Activated naive CD8-positive, alpha-beta T cell treated with anti-CD3 and anti-CD28 coated beads for 36 hours (primary cell): ENCODE results near the gene UCP3. TPM values are rescaled to one million over a fixed set of nuclear protein-coding genes. Genes with fewer than 3 reads are reported as not detected.

Source experiments
- DNase-seq: peaks from one replicate; pipeline ENCODE4 v3.0.0; 2021
- H3K27ac Mint-ChIP-seq: one replicate; pipeline ENCODE4 v1.8.0; 2022; ENCODE audit warnings: mild to moderate bottlenecking, moderate library complexity, mixed read lengths
- H3K27me3 Mint-ChIP-seq: one replicate; pipeline ENCODE4 v1.8.0; 2022; ENCODE audit warnings: mild to moderate bottlenecking, mixed read lengths
- H3K36me3 Mint-ChIP-seq: one replicate; pipeline ENCODE4 v1.8.0; 2021; ENCODE audit warnings: mild to moderate bottlenecking, mixed read lengths
- H3K4me1 Mint-ChIP-seq: one replicate; pipeline ENCODE4 v1.8.0; 2021; ENCODE audit warnings: mixed read lengths
- H3K4me3 Mint-ChIP-seq: one replicate; pipeline ENCODE4 v1.8.0; 2022; ENCODE audit warnings: mild to moderate bottlenecking, moderate library complexity, mixed read lengths
- H3K9me3 Mint-ChIP-seq: one replicate; pipeline ENCODE4 v1.8.0; 2022; ENCODE audit warnings: mixed read lengths
- total RNA-seq, 2 experiments: library from RNA; stranded (reverse); gene quantifications; one replicate each; pipeline ENCODE4 v1.2.3, GENCODE V29; 2021

The UCP3 gene
- total RNA-seq, 2 experiments from 2014 or later: 0.89 to 1.1 TPM

DNA sequence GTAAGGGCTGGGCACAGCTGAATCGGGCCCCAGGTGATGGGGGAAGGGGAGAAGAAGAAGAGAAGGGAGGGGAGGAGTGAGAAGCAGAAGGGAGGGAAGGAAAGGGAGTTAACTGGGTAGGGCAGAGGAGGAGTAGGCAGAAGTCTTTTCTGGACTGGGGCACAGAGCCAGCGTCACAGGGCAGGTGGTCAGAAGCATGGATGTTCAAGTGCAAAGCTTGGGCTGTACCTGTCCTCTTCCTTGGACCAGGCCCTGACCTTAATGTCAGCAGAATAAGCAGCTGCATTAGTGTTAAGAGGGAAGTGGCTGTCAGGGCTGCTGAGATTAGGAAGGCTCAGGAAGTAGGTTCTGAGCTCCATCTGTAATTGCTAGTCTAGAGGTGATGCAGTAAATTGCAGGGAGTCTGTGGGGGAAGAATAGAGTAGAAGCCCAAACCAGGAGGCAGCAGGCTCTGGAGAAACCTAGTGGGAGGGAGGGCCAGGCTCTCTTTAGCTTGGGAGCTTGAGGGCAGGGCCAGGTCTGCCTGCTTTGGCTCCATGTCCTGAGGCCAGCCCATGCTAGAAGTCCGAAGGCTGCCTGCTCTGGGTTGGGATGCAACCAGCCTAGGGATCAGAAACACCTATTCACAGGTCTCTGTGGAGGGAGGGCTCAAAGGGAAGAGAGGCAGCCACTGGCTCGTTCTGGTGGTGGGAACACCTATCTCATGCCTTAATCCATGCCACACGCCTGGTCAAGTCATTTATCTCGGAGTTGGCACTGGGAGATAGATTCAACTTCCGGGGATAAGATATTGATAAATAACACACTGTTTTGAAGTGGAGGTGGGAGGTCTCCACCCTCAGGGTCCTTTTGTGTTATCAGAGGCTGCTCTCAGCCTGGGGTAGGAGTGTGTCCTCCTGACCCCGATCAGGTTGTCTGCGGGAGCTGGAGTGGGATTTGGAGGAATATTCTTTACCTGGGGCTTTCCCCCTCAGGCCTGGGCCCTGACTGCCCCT, 1.7 kb upstream of the UCP3 start:
- H3K4me3 Mint-ChIP-seq: peak overlapping the region; percentile 9
- peaks cover 78% of the 10 kb centered on the region for H3K4me1 Mint-ChIP-seq
- no peaks in the 10 kb centered on the region for H3K9me3 Mint-ChIP-seq
- no peaks in the 10 kb centered on the region for H3K27me3 Mint-ChIP-seq
- DNase-seq: no peak
- H3K27ac Mint-ChIP-seq: peak overlapping the region; percentile 91
- peaks cover 38% of the 10 kb centered on the region for H3K36me3 Mint-ChIP-seq

DNA sequence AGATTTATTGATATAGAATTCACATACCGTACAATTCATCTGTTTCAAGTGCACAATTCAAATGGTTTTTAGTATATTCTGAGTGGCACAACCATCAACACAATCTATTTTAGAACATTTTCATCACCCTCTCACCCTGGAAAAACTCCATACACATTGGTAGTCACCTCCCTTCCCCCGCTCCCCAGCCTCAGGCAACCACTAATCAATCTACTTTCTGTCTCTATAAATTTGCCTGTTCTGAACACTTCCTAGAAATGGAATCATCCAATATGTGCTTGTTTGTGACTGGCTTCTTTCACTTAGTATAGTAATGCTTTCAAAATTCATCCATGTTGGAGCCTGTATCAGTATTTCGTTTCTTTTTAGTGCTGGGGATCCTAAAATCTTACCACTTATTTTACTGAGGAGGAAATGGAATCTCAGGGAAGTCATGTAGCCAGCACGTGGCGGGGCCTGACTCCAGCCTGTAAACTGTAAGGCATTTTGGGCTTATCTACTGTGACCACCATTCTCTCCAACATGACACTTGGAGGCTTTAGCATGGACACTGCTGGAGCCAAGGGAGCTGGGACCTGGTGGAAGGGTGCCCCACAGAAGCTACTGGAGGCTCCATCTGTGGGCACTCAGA, 905 bp upstream of the UCP3 start:
- H3K4me3 Mint-ChIP-seq: no peak overlapping the region
- H3K4me1 Mint-ChIP-seq: peaks cover 79% of the 10 kb centered on the region
- H3K27ac Mint-ChIP-seq: peak overlapping the region; percentile 91
- no peak for DNase-seq
- no peaks in the 10 kb centered on the region for H3K27me3 Mint-ChIP-seq
- no peaks in the 10 kb centered on the region for H3K9me3 Mint-ChIP-seq
- peaks cover 37% of the 10 kb centered on the region for H3K36me3 Mint-ChIP-seq

DNA sequence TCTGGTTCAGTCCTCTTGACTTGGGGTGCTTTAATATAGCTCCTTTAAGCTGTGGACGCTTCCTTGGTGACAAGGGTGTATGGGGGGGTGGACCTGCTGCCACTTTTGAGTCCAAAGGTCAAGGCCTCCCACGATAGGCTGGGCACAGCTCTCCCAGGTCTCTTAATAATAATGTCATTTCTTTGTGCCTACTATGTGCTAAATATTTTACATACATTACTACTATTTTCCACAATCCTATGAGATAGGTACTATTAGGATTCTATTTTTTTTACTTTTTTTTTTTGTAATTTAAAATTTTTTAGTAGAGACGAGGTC, 304 bp upstream of the UCP3 start:
- H3K27ac Mint-ChIP-seq: peak overlapping the region; percentile 85

DNA sequence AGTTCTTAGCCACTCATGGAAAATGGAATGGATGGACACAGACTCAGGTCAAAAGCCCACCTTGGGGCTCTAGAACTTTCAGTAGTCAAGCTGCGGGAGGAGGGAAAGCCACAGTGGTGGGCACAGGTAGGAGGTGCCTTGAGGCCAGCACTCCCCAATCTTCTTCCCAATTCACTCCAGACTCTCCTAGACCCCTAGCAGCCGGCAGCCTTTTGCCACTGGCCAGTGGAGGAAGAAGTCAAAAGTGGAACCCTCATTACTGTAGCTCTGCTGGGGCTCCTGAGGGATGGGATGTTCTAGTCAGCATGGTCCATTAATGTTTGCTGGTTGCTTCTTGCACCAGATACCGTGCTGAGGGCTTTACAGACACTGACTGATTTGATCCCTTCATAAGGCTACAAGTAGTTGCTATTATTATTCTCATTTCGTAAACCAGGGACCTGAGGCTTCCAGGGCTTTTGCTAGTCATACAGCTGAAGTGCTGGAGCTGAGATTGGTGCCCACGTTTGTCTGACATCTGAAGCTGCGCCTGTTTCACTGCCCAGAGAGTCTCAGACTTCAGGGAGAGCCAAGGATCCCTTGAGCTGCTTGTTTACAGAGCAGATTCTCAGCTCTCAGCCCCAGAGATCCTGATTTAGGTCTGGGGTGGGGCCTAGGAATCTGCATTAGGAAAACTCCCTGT, 1.1 kb downstream of the UCP3 start:
- Mint-ChIP-seq H3K27ac (peak overlapping the region; percentile 30), H3K4me3 (no peak overlapping the region), H3K27me3 (no peaks in the 10 kb centered on the region), H3K4me1 (peaks cover 76% of the 10 kb centered on the region), H3K36me3 (peaks cover 31% of the 10 kb centered on the region), H3K9me3 (no peaks in the 10 kb centered on the region)
- DNase-seq: no peak

More for the DNA sequence above, 304 bp upstream of the UCP3 start:
- DNase-seq: no peak
- Mint-ChIP-seq H3K4me1 (peaks cover 79% of the 10 kb centered on the region), H3K9me3 (no peaks in the 10 kb centered on the region), H3K36me3 (peaks cover 34% of the 10 kb centered on the region), H3K4me3 (no peak overlapping the region), H3K27me3 (no peaks in the 10 kb centered on the region)

DNA sequence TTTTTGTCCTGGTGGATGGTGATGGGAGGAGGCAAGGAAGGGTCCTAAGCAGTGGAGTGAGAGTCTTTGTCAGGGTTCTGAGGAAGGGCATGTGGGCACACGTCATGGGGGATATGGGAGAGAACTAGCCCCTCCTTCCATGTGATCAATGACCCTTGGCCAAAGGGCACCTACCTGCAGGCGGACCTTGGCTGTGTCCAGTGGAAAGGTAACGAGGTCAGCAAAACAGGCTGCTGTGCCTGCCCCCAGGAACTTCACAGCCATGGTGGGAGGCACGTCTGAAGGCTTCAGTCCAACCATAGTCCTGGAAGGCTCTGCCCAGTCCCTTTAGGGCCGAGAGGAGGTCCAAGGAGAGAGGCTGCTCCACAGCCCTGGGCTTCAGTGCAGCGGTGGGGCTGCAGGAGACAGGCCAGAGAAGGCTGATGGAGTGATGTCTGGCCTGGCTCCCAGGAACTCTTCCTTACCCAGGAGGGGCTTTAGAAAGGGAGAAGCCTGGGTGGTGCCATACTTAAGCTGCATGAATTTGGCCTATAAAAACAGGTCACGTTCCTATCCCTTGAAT, 2.1 kb downstream of the UCP3 start:
- Mint-ChIP-seq H3K9me3 (no peaks in the 10 kb centered on the region), H3K27ac (peak overlapping the region; percentile 64), H3K4me3 (no peak overlapping the region), H3K4me1 (peaks cover 68% of the 10 kb centered on the region), H3K27me3 (no peaks in the 10 kb centered on the region), H3K36me3 (peaks cover 30% of the 10 kb centered on the region)
- no peak for DNase-seq

DNA sequence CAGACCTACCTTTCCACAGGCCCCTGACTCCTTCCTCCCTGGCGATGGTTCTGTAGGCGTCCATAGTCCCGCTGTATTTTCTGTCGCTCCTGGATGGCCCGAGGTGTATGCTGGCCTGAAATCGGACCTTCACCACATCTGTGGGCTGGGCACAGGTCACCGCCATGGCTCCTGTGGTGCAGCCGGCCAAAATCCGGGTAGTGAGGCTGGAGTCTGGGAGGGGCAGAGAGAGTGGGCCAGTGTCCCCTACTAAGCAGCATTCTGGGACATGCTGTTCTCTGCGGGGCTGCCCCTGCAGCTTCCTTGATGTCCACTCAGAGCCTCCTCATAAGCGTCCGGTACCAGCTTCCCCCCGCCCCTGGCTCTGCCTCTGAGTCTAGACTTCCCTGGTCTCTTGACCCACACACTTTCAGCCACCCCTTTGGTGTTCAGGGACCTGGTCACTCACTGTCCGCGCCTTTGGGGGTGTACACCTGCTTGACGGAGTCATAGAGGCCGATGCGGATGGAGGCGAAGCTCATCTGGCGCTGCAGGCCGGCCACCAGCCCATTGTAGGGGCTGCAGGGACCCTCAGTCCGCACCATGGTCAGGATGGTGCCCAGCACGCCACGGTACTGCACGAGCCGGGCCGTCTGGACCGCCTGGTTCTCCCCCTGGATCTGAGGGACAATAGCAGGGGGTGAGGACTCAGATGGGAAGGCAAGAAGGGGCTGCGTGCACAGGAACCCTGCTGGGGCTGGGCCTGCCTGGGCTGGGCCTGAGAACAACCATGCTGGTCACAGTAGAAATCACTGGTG, 3.0 kb downstream of the UCP3 start:
- no peaks in the 10 kb centered on the region for H3K9me3 Mint-ChIP-seq
- H3K4me1 Mint-ChIP-seq: peaks cover 62% of the 10 kb centered on the region
- H3K4me3 Mint-ChIP-seq: no peak overlapping the region
- H3K27ac Mint-ChIP-seq: peak overlapping the region; percentile 94
- H3K27me3 Mint-ChIP-seq: no peaks in the 10 kb centered on the region
- H3K36me3 Mint-ChIP-seq: peaks cover 25% of the 10 kb centered on the region
- no peak for DNase-seq

DNA sequence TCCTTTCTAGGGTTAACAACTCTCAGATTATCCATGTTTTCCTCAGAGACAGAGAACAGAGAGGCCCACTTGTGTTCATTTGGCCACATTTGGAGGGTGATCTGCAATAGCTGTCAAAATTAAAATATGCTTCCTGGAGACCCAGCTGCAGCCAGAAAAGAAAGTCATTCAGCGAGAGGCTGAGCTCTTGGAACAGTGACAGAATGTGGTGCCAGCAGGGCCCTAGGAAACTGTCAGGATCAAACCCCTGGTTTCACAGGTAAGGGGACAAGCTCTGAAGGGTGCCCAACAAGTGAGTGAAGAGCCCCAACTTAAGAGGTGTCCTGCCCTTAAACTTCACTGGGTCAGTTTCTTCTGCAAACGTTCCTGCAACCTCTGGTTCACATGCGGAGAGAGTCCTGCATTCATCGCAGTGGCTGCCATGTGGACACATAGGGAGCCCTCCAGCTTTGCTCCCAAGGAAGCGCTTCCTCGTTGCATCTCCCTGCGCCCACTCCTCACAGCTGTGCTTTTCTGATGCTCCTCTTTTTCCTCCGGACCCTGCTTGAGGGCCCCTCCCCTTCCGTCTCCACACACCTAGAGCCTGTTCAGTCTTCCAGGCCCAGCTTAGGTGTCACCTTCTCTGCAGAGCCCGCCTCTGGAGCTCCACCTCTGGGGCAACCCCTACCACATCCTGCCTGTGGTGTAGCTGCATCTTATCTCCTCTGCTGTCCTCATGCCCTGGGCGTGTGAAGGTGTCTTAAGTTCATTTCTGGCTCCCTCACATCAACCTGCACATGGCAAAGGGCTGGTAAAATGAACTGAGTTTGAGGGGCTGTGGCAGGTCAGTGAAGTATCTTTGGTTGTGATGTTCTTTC, 3.9 kb downstream of the UCP3 start:
- Mint-ChIP-seq H3K27me3 (no peaks in the 10 kb centered on the region), H3K4me3 (peak overlapping the region; percentile 70), H3K27ac (peak overlapping the region; percentile 94), H3K4me1 (peaks cover 60% of the 10 kb centered on the region), H3K36me3 (peaks cover 22% of the 10 kb centered on the region), H3K9me3 (no peaks in the 10 kb centered on the region)
- peak; percentile 81 for DNase-seq

DNA sequence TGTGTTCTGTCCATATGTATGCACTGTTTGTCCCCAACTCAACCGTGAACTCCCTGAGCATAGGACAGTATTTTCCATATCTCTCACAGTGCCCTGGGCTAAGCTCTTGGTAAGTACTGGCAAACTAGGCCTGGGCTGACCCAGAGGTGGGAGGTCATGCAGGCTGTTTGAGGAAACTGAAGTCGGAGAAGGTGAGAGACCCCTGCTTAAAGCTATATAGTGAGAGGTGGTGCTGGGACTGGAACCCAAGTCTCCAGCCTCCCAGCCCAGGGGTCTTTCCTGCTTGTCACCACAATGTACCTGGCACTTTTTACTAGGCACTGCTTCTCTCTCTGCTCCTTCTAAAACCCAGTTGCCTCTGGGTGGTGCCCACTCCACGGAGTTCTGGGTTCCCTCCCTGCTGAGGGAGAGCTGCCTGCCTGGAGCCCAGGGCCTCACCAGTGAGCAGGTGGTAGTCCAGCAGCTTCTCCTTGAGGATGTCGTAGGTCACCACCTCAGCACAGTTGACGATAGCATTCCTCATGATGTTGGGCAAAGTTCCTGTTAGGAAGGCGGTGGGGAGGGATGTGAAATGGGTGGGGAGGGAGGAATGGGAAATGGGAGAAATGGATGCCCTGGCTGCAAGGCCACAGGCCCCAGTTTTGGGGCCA, 4.7 kb downstream of the UCP3 start:
- Mint-ChIP-seq H3K27me3 (no peaks in the 10 kb centered on the region), H3K27ac (no peak overlapping the region), H3K4me1 (peaks cover 62% of the 10 kb centered on the region), H3K9me3 (no peaks in the 10 kb centered on the region), H3K36me3 (peaks cover 21% of the 10 kb centered on the region), H3K4me3 (no peak overlapping the region)
- DNase-seq: no peak

DNA sequence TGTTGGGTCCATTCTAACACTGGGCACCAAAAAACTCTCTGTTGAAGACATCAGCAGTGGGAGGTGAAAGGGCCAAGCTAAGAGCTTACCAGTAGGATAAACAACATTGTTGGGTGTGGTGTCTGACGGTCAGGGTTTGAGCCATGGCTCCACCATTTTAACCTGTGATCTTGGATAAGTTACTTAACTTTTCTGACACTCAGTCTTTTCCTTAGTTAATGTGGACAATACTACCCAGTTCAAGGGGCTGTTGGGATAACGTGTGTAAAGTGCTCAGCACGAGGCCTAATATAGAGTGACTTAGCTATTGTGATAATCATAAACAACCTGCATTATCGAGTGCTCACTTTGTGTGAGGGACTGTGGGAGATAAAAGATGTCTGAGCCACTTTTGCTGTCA, 6.1 kb downstream of the UCP3 start:
- Mint-ChIP-seq H3K27me3 (no peaks in the 10 kb centered on the region), H3K4me3 (no peak overlapping the region), H3K27ac (no peak overlapping the region), H3K9me3 (no peaks in the 10 kb centered on the region), H3K36me3 (peaks cover 20% of the 10 kb centered on the region), H3K4me1 (peaks cover 56% of the 10 kb centered on the region)
- DNase-seq: no peak

DNA sequence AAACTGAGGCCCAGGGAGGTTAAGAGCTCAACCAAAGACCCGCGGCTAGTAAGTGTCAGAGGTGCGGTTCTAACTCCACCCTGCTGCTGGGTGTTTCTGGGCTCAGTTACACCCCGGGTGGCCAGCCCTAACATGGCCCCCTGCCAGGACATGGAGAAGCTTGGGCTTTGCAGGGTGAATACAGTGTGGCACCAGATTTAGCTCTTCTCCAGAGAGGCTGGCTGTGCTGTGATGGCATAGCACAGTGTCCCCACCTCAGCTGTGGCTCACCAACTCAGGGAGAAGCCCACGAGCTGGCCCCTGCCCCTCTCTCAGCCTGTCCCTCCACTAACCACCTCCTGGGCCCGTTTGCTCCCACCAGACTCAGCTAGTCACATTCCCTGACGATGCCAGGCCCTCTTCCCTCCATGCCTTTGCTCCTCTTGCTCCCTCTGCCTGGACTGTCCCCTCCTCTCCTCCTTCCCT, 7.0 kb downstream of the UCP3 start:
- H3K9me3 Mint-ChIP-seq: no peaks in the 10 kb centered on the region
- H3K36me3 Mint-ChIP-seq: peaks cover 20% of the 10 kb centered on the region
- no peaks in the 10 kb centered on the region for H3K27me3 Mint-ChIP-seq
- no peak overlapping the region for H3K27ac Mint-ChIP-seq
- no peak overlapping the region for H3K4me3 Mint-ChIP-seq
- peaks cover 59% of the 10 kb centered on the region for H3K4me1 Mint-ChIP-seq
- DNase-seq: no peak

DNA sequence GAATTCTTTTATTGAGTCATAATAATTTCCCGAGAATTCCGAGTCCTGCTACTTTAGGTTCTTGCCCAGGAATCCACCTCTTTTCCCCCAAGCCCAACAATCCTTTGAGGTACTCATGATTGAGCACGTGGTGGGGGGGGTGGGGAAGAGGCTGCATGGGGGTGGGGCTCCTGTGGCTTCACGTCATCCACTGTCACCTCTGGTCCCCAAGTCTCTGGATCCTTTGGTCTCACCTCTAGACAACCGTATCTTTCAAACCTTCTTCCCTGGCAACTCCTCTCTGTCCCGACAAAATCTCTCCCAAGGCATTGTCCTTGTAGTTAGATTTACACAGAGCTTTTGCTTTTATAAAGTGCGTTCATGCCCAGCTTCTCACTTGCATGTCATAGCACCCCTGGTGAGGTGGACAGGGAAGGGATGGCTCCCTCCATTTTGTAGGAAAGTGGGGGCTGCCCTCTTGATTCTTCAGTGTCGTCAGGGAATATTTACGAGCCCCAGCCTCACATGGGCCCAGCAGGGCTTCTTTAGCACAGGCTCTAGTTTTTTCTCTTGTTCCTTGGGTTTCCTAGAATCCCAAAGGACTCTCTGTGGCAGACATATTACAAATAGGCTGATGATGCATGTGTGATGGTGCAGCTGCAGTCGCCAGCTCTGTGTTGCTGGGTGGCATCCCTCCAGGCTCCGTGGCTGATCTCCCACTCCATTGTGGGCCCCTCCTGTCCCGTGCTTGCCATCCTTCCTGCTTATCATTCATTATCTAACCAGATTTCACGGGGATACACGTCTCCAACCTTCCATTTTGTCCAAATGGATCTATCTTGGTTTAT, 8.4 kb downstream of the UCP3 start:
- H3K9me3 Mint-ChIP-seq: no peaks in the 10 kb centered on the region
- peak overlapping the region; percentile 12 for H3K27ac Mint-ChIP-seq
- H3K4me3 Mint-ChIP-seq: no peak overlapping the region
- no peaks in the 10 kb centered on the region for H3K27me3 Mint-ChIP-seq
- DNase-seq: no peak
- H3K36me3 Mint-ChIP-seq: peaks cover 20% of the 10 kb centered on the region
- H3K4me1 Mint-ChIP-seq: peaks cover 60% of the 10 kb centered on the region

DNA sequence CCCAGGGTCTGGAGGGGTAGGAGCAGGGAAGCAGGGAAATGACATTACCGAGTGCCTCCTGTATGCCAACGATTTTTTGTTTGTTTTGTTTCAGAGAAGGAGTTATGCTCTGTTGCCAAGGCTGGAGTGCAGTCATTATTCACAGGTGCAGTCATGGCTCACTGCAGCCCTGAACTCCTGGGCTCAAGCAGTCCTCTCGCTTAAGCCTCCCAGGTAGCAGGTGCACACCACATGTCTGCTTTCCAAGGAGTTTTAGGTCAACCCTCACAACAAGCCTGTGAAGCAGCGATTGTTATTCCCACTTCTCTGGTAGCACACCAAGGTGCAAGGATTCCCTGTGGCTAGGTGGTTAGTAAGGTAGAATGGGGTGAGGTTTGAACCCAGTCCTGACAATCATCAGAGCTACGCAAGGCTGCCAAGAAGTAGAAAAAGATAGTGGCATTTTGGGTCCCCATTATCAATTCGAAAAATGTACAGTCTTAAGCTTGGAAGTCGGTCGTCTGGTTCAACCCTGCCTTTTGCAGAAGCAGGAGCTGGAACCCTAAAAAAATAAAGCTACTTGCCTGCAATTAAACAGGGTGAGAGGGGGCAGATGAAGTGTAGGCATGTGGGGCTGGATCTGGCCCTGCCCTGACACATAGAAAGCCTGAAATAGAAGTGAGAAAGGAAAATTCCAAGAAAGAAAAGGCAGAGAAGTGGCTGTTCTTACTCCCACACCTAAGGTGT, 9.1 kb downstream of the UCP3 start:
- Mint-ChIP-seq H3K36me3 (peaks cover 17% of the 10 kb centered on the region), H3K4me3 (no peak overlapping the region), H3K27ac (peak overlapping the region; percentile 26), H3K4me1 (peaks cover 60% of the 10 kb centered on the region), H3K9me3 (no peaks in the 10 kb centered on the region), H3K27me3 (no peaks in the 10 kb centered on the region)
- no peak for DNase-seq
